HepG2 (cell line): Measurements from ENCODE around the gene CCDC59. TPM values are rescaled to one million over a fixed set of nuclear protein-coding genes. Genes with fewer than 3 reads are reported as not detected.
A peak's percentile ranks its signal among the peaks of the same experiment; 100 is the strongest.

Experiments used
- AGO2 ChIP-seq: fragments of 200-400 bp; formaldehyde crosslinking; optimal IDR thresholded peaks from 2 replicates; pipeline ENCODE3; 2017; ENCODE audit warnings: mild to moderate bottlenecking, low read depth, low read length, moderate library complexity
- ARNTL ChIP-seq: sonication (generic); formaldehyde crosslinking; IDR thresholded peaks from 2 replicates; pipeline ENCODE4 v1.4.0; 2020; ENCODE audit warnings: mild to moderate bottlenecking, missing genetic modification reagents
- ATF3 ChIP-seq: sonication (generic); formaldehyde crosslinking; IDR thresholded peaks from 2 replicates; pipeline ENCODE4 v1.4.0; 2020; ENCODE audit warnings: missing genetic modification reagents
- CENPX ChIP-seq: sonication (generic); formaldehyde crosslinking; IDR thresholded peaks from 2 replicates; pipeline ENCODE4 v1.9.0; 2021; ENCODE audit warnings: mild to moderate bottlenecking, missing genetic modification reagents, moderate library complexity
- CSRNP1 ChIP-seq: sonication (generic); formaldehyde crosslinking; IDR thresholded peaks from 2 replicates; pipeline ENCODE4 v1.8.1; 2023; ENCODE audit warnings: mild to moderate bottlenecking, missing genetic modification reagents
- E2F2 ChIP-seq: sonication (generic); formaldehyde crosslinking; IDR thresholded peaks from 2 replicates; pipeline ENCODE4 v1.4.0; 2020; ENCODE audit warnings: missing genetic modification reagents, borderline replicate concordance
- ETS1 ChIP-seq: sonication (generic); formaldehyde crosslinking; IDR thresholded peaks from 2 replicates; pipeline ENCODE4 v1.4.0; 2020; ENCODE audit warnings: missing genetic modification reagents
- GATAD1 ChIP-seq: IDR thresholded peaks from 2 replicates; pipeline ENCODE4 v1.6.1; 2016; ENCODE audit warnings: missing genetic modification reagents, missing compliant biosample characterization
- KDM1A ChIP-seq: IDR thresholded peaks from 2 replicates; pipeline ENCODE4 v1.6.1; 2016; ENCODE audit warnings: missing compliant biosample characterization
- MAX ChIP-seq: IDR thresholded peaks from 2 replicates; pipeline ENCODE4 v1.6.1; 2012; ENCODE audit warnings: inconsistent platforms
- NBN ChIP-seq: fragments of 450-650 bp; conservative IDR thresholded peaks from 2 replicates; pipeline ENCODE4 v1.6.1; 2017
- PRMT3 ChIP-seq: sonication (generic); formaldehyde crosslinking; IDR thresholded peaks from 2 replicates; pipeline ENCODE4 v1.8.1; 2022; ENCODE audit warnings: low read depth, mild to moderate bottlenecking, moderate library complexity, missing genetic modification reagents, borderline replicate concordance
- SKI ChIP-seq: fragments of 450-650 bp; IDR thresholded peaks from one replicate; pipeline ENCODE4 v1.6.1; 2018; ENCODE audit warnings: mild to moderate bottlenecking; ENCODE audit not compliant: partially characterized antibody
- ZBTB26 ChIP-seq: IDR thresholded peaks from 2 replicates; pipeline ENCODE4 v1.6.1; 2016; ENCODE audit warnings: missing compliant biosample characterization, missing genetic modification reagents, borderline replicate concordance
- ZBTB7A ChIP-seq: sonication (generic); formaldehyde crosslinking; IDR thresholded peaks from 2 replicates; pipeline ENCODE4 v1.8.0; 2022; ENCODE audit warnings: mild to moderate bottlenecking, missing genetic modification reagents
- ZIK1 ChIP-seq: sonication (generic); formaldehyde crosslinking; IDR thresholded peaks from 2 replicates; pipeline ENCODE4 v1.5.0; 2020; ENCODE audit warnings: mild to moderate bottlenecking, low read depth, missing genetic modification reagents, borderline replicate concordance
- ZNF138 ChIP-seq: sonication (generic); formaldehyde crosslinking; IDR thresholded peaks from 2 replicates; pipeline ENCODE4 v1.5.0; 2020; ENCODE audit warnings: mild to moderate bottlenecking, low read depth, missing genetic modification reagents
- ZNF260 ChIP-seq: sonication (generic); formaldehyde crosslinking; IDR thresholded peaks from 2 replicates; pipeline ENCODE4 v1.4.0; 2020; ENCODE audit warnings: missing genetic modification reagents, low read depth, mild to moderate bottlenecking, borderline replicate concordance
- ZNF276 ChIP-seq: sonication (generic); formaldehyde crosslinking; IDR thresholded peaks from 2 replicates; pipeline ENCODE4 v1.4.0; 2020; ENCODE audit warnings: mild to moderate bottlenecking, low read depth, missing genetic modification reagents
- ZNF674 ChIP-seq: sonication (generic); formaldehyde crosslinking; IDR thresholded peaks from 2 replicates; pipeline ENCODE4 v1.5.0; 2020; ENCODE audit warnings: low read depth, mild to moderate bottlenecking, missing genetic modification reagents
- ZNF891 ChIP-seq: sonication (generic); formaldehyde crosslinking; IDR thresholded peaks from 2 replicates; pipeline ENCODE4 v1.5.0; 2020; ENCODE audit warnings: mild to moderate bottlenecking, missing genetic modification reagents
- polyA plus RNA-seq, 8 experiments: library from polyadenylated mRNA; depleted of rRNA in 3 of 8; stranded (reverse) in 7 of 8; unstranded in 1 of 8; fragments of >200 nt; fragmentation: Illumina TruSeq in 4 of 8; extraction: Trizol in 4 of 8; gene quantifications; 2 replicates each; pipeline versions ENCODE4 v1.2.1 to v1.2.3, GENCODE V29; 2011 to 2016; ENCODE audit warnings: low read depth in 4 of 8, missing spikeins in 1 of 8, mixed read lengths in 1 of 8; ENCODE audit not compliant: insufficient read depth in 1 of 8
- total RNA-seq, 5 experiments: library from RNA; depleted of rRNA; stranded (reverse); fragments of >200 nt; fragmentation: Illumina TruSeq; extraction: Trizol; gene quantifications; 2 replicates each; pipeline ENCODE4 v1.2.3, GENCODE V29; 2016; ENCODE audit warnings: low read depth in 1 of 5

CCDC59 gene
- total and polyA plus RNA-seq, 2 of the 13 experiments (the other 11 are each of a cell fraction or from before 2014, with no cell fraction given) = 16.1 to 81.3 TPM

GRCh38 chr12:82358200-82359114, at the start of gene CCDC59, which contains the start of gene METTL25 (continued):
- TF ChIP-seq ZNF276 (peak; percentile 92), SKI (peak; percentile 75), ZIK1 (peak; percentile 87), ZBTB26 (CRISPR knock-in tag) (peak; percentile 88), ZNF138 (CRISPR knock-in tag) (no peak; the same call in 1 of the 2 replicates), ETS1 (peak; percentile 92), ATF3 (CRISPR knock-in tag) (peak; percentile 65; the same call in 1 of the 2 replicates), ZNF260 (CRISPR knock-in tag) (no peak), CSRNP1 (CRISPR knock-in tag) (no peak), ZNF891 (peak; percentile 92), ZNF674 (no peak), ZBTB7A (no peak; the same call in 1 of the 2 replicates), NBN (no peak), E2F2 (peak; percentile 97; the same call in 1 of the 2 replicates), ARNTL (CRISPR knock-in tag) (0 out of 2 replicates have a peak, but pooled peaks have one; percentile 32), CENPX (CRISPR knock-in tag) (no peak), PRMT3 (CRISPR knock-in tag) (no peak), KDM1A (peak; percentile 35; the same call in 1 of the 2 replicates), GATAD1 (CRISPR knock-in tag) (peak; percentile 100), AGO2 (peak; percentile 57), MAX (peak; percentile 67)
